Right cardiac atrium (tissue), 5 donors: ENCODE data around the gene NACA2. TPM values are rescaled to one million over a fixed set of nuclear protein-coding genes. Genes with fewer than 3 reads are reported as not detected.
"Not testable (repeated sequence)": the region's sequence is repeated elsewhere in the genome, so short reads cannot be mapped to it uniquely, and the experiment has no call there.

Experiments used
- ATAC-seq, 2 donors: fragments of 200-7000 bp; cut with Tn5 transposase; one replicate each; pipeline versions ENCODE4 v1.8.0 to v1.9.1; 2020; ENCODE audit warnings: moderate library complexity in 2 of 2, mild to moderate bottlenecking in 1 of 2
- DNase-seq, 3 donors: peaks; one replicate each; pipeline ENCODE4 v3.0.0-alpha.2; 2020
- H3K27ac ChIP-seq: one replicate; pipeline ENCODE4 v1.5.1; 2013; ENCODE audit warnings: mild to moderate bottlenecking, low read length, control low read depth, moderate library complexity
- H3K27me3 ChIP-seq: one replicate; pipeline ENCODE4 v1.6.1; 2013; ENCODE audit not compliant: control insufficient read depth, insufficient read depth
- H3K4me1 ChIP-seq: one replicate; pipeline ENCODE4 v1.6.1; 2013; ENCODE audit warnings: low read length; ENCODE audit not compliant: control insufficient read depth, insufficient read depth
- H3K4me3 ChIP-seq: one replicate; pipeline ENCODE4 v1.5.1; 2013; ENCODE audit warnings: low read length, control low read depth
- H3K9me3 ChIP-seq: one replicate; pipeline ENCODE4 v1.6.1; 2013; ENCODE audit warnings: low read length; ENCODE audit not compliant: control insufficient read depth
- WGBS: extraction: QIAGEN DNeasy Blood & Tissue Kit; methylation state at CpG from one replicate; pipeline ENCODE4 v1.1.7; 2013; 5-methylcytosine and 5-hydroxymethylcytosine counted together
- intact Hi-C, 4 donors: fragments of 100-400 bp; cut with DNase I; formaldehyde crosslinking; loops; one replicate each; pipeline versions ENCODE4 v1.11.0 to v1.14.0; 2022 to 2023
- long read RNA-seq, 4 donors: library from polyadenylated mRNA; unstranded; transcript quantifications; one replicate each; pipeline ENCODE4 v2.0.0, GENCODE V29; 2020 to 2021
- polyA plus RNA-seq: library from polyadenylated mRNA; stranded (reverse); fragments of 200-250 nt; gene quantifications from one replicate; pipeline ENCODE4 v1.2.3, GENCODE V29; 2013
- total RNA-seq, 4 donors: library from RNA; stranded (reverse); fragmentation: NEBNext Ultra II Directional; extraction: Animal tissue kit (Norgen Biotek cat#: 25700); gene quantifications; one replicate each; pipeline ENCODE4 v1.2.1, GENCODE V29; 2021
- donor health status: healthy with polysubstance abuse.
- donor health status: DM: no; HTN: yes; CAD: no.
- donor health status: DM: no; HTN: no; CAD: no.
- donor health status: DM: no; HTN: yes; CAD: no; lungs with severe emphysema.
- donor health status: DM: yes; HTN: yes; CAD: no.

NACA2 gene
- total RNA-seq: not detected
- not detected for polyA plus RNA-seq
- long read RNA-seq, donor 1: 0 reads
- long read RNA-seq, donor 2: 0 reads
- long read RNA-seq, donor 3: 0 reads
- long read RNA-seq, donor 4: 0 reads

- intact Hi-C loops: no loop called here
- no peaks in the 10 kb centered on the region for H3K4me1 ChIP-seq
- no peak for DNase-seq
- no peak within 1 kb of the TSS for H3K27ac ChIP-seq
- no peak within 1 kb of the TSS for H3K4me3 ChIP-seq
- 96% methylated on average over 16 of the region's 16 CpGs for WGBS
- ATAC-seq: no peak
- H3K27me3 ChIP-seq: no peaks in the 10 kb centered on the region
- H3K9me3 ChIP-seq: no peaks in the 10 kb centered on the region
These were observed at the start of gene NACA2 for GRCh38 chr17:61591018-61591417. Gene NACA2 (minus strand): TSS chr17:61591219. CDS start chr17:61591180, 39 bp downstream.

GRCh38 chr17:61639818-61640217 lies 48.8 kb upstream of the NACA2 start:
- intact Hi-C loops: no loop called here
- no peak for ATAC-seq
- 92% methylated on average over 1 of the region's 1 CpG for WGBS

GRCh38 chr17:61638087-61638486 lies 47.1 kb upstream of the NACA2 start:
- WGBS: 27% methylated on average over 1 of the region's 1 CpG
- Histone ChIP-seq H3K9me3 (no peaks in the 10 kb centered on the region), H3K27me3 (no peaks in the 10 kb centered on the region), H3K27ac (no peak overlapping the region), H3K4me1 (no peaks in the 10 kb centered on the region), H3K4me3 (no peak overlapping the region)
- DNase-seq: no peak
- intact Hi-C loops: no loop called here
- no peak for ATAC-seq

More at GRCh38 chr17:61639818-61640217, 48.8 kb upstream of the NACA2 start:
- DNase-seq: no peak
- Histone ChIP-seq H3K27me3 (no peaks in the 10 kb centered on the region), H3K9me3 (no peaks in the 10 kb centered on the region), H3K27ac (no peak overlapping the region), H3K4me3 (no peak overlapping the region), H3K4me1 (no peaks in the 10 kb centered on the region)

- H3K9me3 ChIP-seq: no peaks in the 10 kb centered on the region
- WGBS: 11% methylated on average over 3 of the region's 3 CpGs
- H3K27ac ChIP-seq: no peak overlapping the region
- intact Hi-C loops: no loop called here
- H3K4me1 ChIP-seq: no peaks in the 10 kb centered on the region
- no peak overlapping the region for H3K4me3 ChIP-seq
- ATAC-seq (no peak), DNase-seq (no peak)
- no peaks in the 10 kb centered on the region for H3K27me3 ChIP-seq
These were observed 45.0 kb upstream of the NACA2 start for GRCh38 chr17:61635913-61636432.

GRCh38 chr17:61634942-61635538 lies 44.0 kb upstream of the NACA2 start:
- intact Hi-C loops: no loop called here
- 66% methylated on average over 5 of the region's 5 CpGs for WGBS
- ATAC-seq: no peak

GRCh38 chr17:61634011-61634539 lies 43.1 kb upstream of the NACA2 start:
- no peak for DNase-seq
- ATAC-seq: no peak
- Histone ChIP-seq H3K27me3 (no peaks in the 10 kb centered on the region), H3K27ac (no peak overlapping the region), H3K4me1 (no peaks in the 10 kb centered on the region), H3K4me3 (no peak overlapping the region), H3K9me3 (no peaks in the 10 kb centered on the region)
- intact Hi-C loops: no loop called here

More at GRCh38 chr17:61634942-61635538, 44.0 kb upstream of the NACA2 start:
- Histone ChIP-seq H3K4me3 (no peak overlapping the region), H3K27me3 (no peaks in the 10 kb centered on the region), H3K9me3 (no peaks in the 10 kb centered on the region), H3K4me1 (no peaks in the 10 kb centered on the region), H3K27ac (no peak overlapping the region)
- DNase-seq: no peak

GRCh38 chr17:61632826-61633225 lies 41.8 kb upstream of the NACA2 start:
- H3K9me3 ChIP-seq: no peaks in the 10 kb centered on the region
- H3K4me1 ChIP-seq: no peaks in the 10 kb centered on the region
- intact Hi-C loops: no loop called here

GRCh38 chr17:61631800-61632199 lies 40.8 kb upstream of the NACA2 start:
- Histone ChIP-seq H3K27ac (no peak overlapping the region), H3K4me1 (no peaks in the 10 kb centered on the region), H3K4me3 (no peak overlapping the region), H3K27me3 (no peaks in the 10 kb centered on the region), H3K9me3 (no peaks in the 10 kb centered on the region)
- WGBS: 77% methylated on average over 1 of the region's 1 CpG
- ATAC-seq: no peak
- intact Hi-C loops: no loop called here
- no peak for DNase-seq

More at GRCh38 chr17:61632826-61633225, 41.8 kb upstream of the NACA2 start:
- Histone ChIP-seq H3K4me3 (no peak overlapping the region), H3K27ac (no peak overlapping the region), H3K27me3 (no peaks in the 10 kb centered on the region)
- no peak for DNase-seq
- 77% methylated on average over 1 of the region's 1 CpG for WGBS
- no peak for ATAC-seq

- H3K27me3 ChIP-seq, H3K4me3 ChIP-seq, H3K9me3 ChIP-seq, ATAC-seq, intact Hi-C loops, H3K4me1 ChIP-seq, DNase-seq, H3K27ac ChIP-seq: not testable (repeated sequence)
- WGBS: 74% methylated on average over 4 of the region's 4 CpGs
These were observed 37.1 kb upstream of the NACA2 start for GRCh38 chr17:61628158-61628557.

GRCh38 chr17:61627658-61628057 lies 36.6 kb upstream of the NACA2 start:
- ATAC-seq (no peak), DNase-seq (no peak)
- WGBS: 20% methylated on average over 2 of the region's 2 CpGs
- H3K4me3 ChIP-seq: no peak overlapping the region
- no peak overlapping the region for H3K27ac ChIP-seq
- H3K9me3 ChIP-seq: no peaks in the 10 kb centered on the region
- H3K4me1 ChIP-seq: no peaks in the 10 kb centered on the region
- intact Hi-C loops: no loop called here
- no peaks in the 10 kb centered on the region for H3K27me3 ChIP-seq

- Histone ChIP-seq H3K9me3 (no peaks in the 10 kb centered on the region), H3K4me1 (no peaks in the 10 kb centered on the region), H3K27ac (no peak overlapping the region), H3K4me3 (no peak overlapping the region), H3K27me3 (no peaks in the 10 kb centered on the region)
- ATAC-seq (no peak), DNase-seq (no peak)
- intact Hi-C loops: no loop called here
These were observed 36.1 kb upstream of the NACA2 start for GRCh38 chr17:61627125-61627524.
